Stomach (tissue), 4 donors: Measurements from ENCODE around the gene ABCA9.

ENCODE experiments used
- CTCF ChIP-seq, 7 experiments: fragments of 450-650 bp in 4 of 7; fragments of 200-600 bp in 3 of 7; sonication (generic) in 3 of 7; IDR thresholded peaks; one replicate each; pipeline ENCODE4 v1.5.1; 2016 to 2019; ENCODE audit warnings: antibody characterized with exemption in 7 of 7, control low read depth in 2 of 7, mild to moderate bottlenecking in 1 of 7
- EP300 ChIP-seq: sonication (generic); formaldehyde crosslinking; IDR thresholded peaks from one replicate; pipeline ENCODE4 v1.6.1; 2017; ENCODE audit warnings: antibody characterized with exemption
- POLR2A ChIP-seq, 4 donors: fragments of 450-650 bp; IDR thresholded peaks; one replicate each; pipeline ENCODE4 v1.6.1; 2016; ENCODE audit warnings: antibody characterized with exemption in 4 of 4, control low read depth in 2 of 4, mild to moderate bottlenecking in 1 of 4, moderate library complexity in 1 of 4
- POLR2AphosphoS5 ChIP-seq, 3 donors: sonication (generic); formaldehyde crosslinking; IDR thresholded peaks; one replicate each; pipeline ENCODE4 v1.6.1; 2016; ENCODE audit warnings: antibody characterized with exemption in 3 of 3

DNA sequence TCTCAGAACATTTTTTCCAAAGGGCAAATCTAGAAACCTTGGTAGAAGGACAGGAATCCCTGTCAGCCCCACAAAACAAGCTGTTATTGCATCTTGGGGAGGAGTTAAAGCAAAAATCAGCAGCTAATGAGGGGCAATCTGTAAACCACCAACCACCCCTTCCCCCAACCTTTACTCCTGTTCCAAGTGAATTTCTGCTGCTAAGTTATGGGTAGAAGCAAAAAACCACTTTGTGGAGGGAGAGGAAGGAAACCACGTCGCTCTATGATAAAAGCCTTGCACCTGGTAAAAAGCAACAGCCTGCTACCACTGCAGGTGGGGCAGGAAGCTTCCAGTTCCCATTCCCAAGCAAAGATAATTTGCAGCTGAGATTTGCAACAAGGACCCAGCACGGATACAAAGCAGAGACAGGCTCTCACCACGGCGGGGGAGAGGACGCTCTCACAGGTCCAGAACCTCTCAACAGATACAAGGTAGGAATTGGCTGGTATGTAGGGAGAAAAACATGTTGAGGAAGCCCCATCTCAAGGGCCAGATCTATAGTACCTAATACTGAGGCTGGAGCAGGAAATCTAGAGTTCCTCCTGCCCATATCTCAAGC is 116.2 kb downstream of the ABCA9 start:
- TF ChIP-seq CTCF (IDR thresholded peaks at IDR 0.05) (no peak), POLR2AphosphoS5 (IDR thresholded peaks at IDR 0.05) (no peak), POLR2A (IDR thresholded peaks at IDR 0.05) (no peak), EP300 (no peak)
